ENCODE results near the gene TMEM213.

Gene TMEM213

GRCh38 chr7:138753610-138754009, 44.2 kb upstream of the TMEM213 start:
- TF ChIP-seq CTCF (conservative IDR thresholded peaks at IDR 0.05; ENCODE audit: low read depth, low read length): no peak
- H3K4me3 ChIP-seq (ENCODE audit: low read length): no peak overlapping the region
- no peak for DNase-seq (ENCODE audit: low read depth)

GRCh38 chr7:138755331-138755747, 42.5 kb upstream of the TMEM213 start:
- no peak for TF ChIP-seq CTCF (conservative IDR thresholded peaks at IDR 0.05; ENCODE audit: low read depth, low read length)
- H3K4me3 ChIP-seq (ENCODE audit: low read length): no peak overlapping the region
- no peak for DNase-seq (ENCODE audit: low read depth)

- no peak overlapping the region for H3K4me3 ChIP-seq (ENCODE audit: low read length)
- no peak for TF ChIP-seq CTCF (conservative IDR thresholded peaks at IDR 0.05; ENCODE audit: low read depth, low read length)
- DNase-seq (ENCODE audit: low read depth): peak; percentile 31
These were observed 41.8 kb upstream of the TMEM213 start for GRCh38 chr7:138755842-138756590.

GRCh38 chr7:138756591-138757242, 41.1 kb upstream of the TMEM213 start:
- no peak overlapping the region for H3K4me3 ChIP-seq (ENCODE audit: low read length)
- TF ChIP-seq CTCF (conservative IDR thresholded peaks at IDR 0.05; ENCODE audit: low read depth, low read length): no peak

GRCh38 chr7:138768241-138768640, 29.6 kb upstream of the TMEM213 start:
- no peak for DNase-seq (ENCODE audit: low read depth)
- no peak for TF ChIP-seq CTCF (conservative IDR thresholded peaks at IDR 0.05; ENCODE audit: low read depth, low read length)
- H3K4me3 ChIP-seq (ENCODE audit: low read length): no peak overlapping the region

More at GRCh38 chr7:138756591-138757242, 41.1 kb upstream of the TMEM213 start:
- no peak for DNase-seq (ENCODE audit: low read depth)

GRCh38 chr7:138770904-138771303, 26.9 kb upstream of the TMEM213 start:
- DNase-seq (ENCODE audit: low read depth): no peak
- H3K4me3 ChIP-seq (ENCODE audit: low read length): no peak overlapping the region
- no peak for TF ChIP-seq CTCF (conservative IDR thresholded peaks at IDR 0.05; ENCODE audit: low read depth, low read length)

- no peak for TF ChIP-seq CTCF (conservative IDR thresholded peaks at IDR 0.05; ENCODE audit: low read depth, low read length)
These were observed 24.6 kb upstream of the TMEM213 start for GRCh38 chr7:138773176-138773575.

More at GRCh38 chr7:138773176-138773575, 24.6 kb upstream of the TMEM213 start:
- DNase-seq (ENCODE audit: low read depth): no peak
- no peak overlapping the region for H3K4me3 ChIP-seq (ENCODE audit: low read length)

Data from retinal pigment epithelial cell (primary cell).